ENCODE results near the gene GOLGA8J. TPM values are rescaled to one million over a fixed set of nuclear protein-coding genes. Genes with fewer than 3 reads are reported as not detected.

The GOLGA8J gene
- total and polyA plus RNA-seq, 7 donors, result 0.34 TPM; not detected in 6

DNA sequence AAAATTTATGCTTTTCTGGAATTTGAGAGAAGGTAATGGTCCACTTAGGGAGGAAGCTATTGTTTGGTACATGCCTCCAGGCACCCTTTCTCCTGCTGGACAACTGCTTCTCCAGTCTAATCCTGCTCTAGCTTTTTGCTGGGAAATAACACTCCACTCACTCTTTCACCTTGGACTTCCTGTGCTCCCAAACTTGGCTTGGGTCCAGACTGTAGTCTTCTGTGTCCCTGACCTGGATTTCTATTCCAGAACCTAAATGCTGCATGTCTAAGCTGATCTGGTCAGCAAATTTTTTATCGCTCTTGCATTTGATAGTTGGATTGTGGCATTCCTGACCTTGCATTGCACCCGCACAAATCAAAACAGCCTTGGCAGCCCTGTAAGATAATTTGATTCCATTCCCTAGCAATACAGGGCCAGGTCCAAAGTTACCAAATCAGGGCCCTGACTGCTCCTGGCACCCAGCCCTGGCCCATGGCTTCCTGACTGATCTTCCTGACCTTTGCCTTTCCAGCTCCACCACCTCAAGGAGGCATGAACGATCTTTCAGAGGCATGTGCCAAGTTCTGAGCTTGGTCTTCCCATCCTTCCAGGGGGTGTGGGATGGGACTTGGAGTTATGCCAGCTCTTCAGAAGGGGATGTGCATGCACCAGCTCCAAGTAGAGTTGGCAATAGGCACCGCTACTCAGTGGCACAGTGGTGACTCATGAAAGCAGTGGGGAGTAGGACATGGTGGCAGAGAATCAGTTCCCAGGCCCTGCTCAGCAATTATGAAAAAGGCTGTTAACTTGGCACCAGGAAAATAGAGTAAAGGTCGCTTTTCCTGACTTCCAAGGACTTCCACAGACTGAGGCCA is 43.9 kb upstream of the GOLGA8J start:
- peak in 1 of 2 donors; percentile 23 for DNase-seq
- H3K36me3 ChIP-seq (ENCODE audit: insufficient read depth in 1 of 2, low read depth in 1 of 2), result no peaks in the 10 kb centered on the region
- WGBS, 3 donors, result 20 to 23% (median 20%) methylated on average over 5 of the region's 5 CpGs
- H3K27ac ChIP-seq, result no peak overlapping the region
- no peaks in the 10 kb centered on the region for H3K4me1 ChIP-seq
- H3K27me3 ChIP-seq (ENCODE audit: insufficient read depth in 3 of 3, low read length in 2 of 3), result no peaks in the 10 kb centered on the region
- H3K4me3 ChIP-seq, result no peak overlapping the region
- TF ChIP-seq, protein P1, sequence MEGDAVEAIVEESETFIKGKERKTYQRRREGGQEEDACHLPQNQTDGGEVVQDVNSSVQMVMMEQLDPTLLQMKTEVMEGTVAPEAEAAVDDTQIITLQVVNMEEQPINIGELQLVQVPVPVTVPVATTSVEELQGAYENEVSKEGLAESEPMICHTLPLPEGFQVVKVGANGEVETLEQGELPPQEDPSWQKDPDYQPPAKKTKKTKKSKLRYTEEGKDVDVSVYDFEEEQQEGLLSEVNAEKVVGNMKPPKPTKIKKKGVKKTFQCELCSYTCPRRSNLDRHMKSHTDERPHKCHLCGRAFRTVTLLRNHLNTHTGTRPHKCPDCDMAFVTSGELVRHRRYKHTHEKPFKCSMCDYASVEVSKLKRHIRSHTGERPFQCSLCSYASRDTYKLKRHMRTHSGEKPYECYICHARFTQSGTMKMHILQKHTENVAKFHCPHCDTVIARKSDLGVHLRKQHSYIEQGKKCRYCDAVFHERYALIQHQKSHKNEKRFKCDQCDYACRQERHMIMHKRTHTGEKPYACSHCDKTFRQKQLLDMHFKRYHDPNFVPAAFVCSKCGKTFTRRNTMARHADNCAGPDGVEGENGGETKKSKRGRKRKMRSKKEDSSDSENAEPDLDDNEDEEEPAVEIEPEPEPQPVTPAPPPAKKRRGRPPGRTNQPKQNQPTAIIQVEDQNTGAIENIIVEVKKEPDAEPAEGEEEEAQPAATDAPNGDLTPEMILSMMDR (IDR thresholded peaks at IDR 0.05), result no peak
- peak in 1 of 4 donors; percentile 34 for ATAC-seq
- H3K9me3 ChIP-seq, result no peaks in the 10 kb centered on the region
- intact Hi-C loops (cut with DNase I), result no loop called here

DNA sequence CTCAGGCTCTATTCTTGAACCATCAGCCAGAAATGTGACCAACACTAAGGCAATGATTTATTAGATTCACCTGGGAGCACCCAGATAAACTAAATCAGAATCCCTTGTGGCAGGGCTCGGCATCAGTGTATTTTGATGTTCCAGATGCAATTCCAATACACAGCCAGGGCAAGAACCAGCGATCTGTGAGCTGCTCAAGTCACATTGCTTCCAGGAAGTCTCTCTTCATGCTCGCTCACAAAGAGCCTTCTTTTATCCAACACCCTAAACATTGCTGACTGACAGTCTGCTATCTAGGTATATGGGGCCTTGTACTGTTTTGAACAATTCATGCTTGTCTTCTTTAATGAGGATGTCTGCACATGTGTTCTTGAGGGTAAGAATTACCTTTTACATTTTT is 40.9 kb upstream of the GOLGA8J start:
- 48 to 70% (median 51%) methylated on average over 3 of the region's 3 CpGs for WGBS, 3 donors
- TF ChIP-seq, protein P1 (IDR thresholded peaks at IDR 0.05), result no peak
- intact Hi-C loops (cut with DNase I), result no loop called here

DNA sequence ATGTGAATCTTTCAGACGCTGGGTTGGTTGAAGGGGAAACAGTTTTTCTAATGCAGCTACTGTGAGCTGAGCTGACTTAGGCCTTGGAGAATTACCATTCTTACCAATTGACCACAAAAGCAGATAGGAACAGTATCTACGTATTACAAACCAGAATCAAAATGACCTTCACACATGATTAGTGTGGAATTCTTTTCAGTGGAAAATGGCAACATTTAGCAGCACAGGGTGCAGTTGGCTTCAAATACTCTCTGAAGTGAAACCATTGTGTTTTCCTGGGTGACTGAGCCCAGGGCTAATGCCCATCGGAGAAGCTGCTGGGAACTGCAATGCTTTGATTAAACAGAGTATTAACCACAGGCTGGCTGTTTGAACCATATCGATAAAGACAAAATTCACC is 40.2 kb upstream of the GOLGA8J start:
- H3K27ac ChIP-seq, result no peak overlapping the region
- TF ChIP-seq, protein P1 (IDR thresholded peaks at IDR 0.05), result no peak
- peaks cover 0 to 7% (median 3%) of the 10 kb centered on the region in 3 donors for H3K27me3 ChIP-seq (ENCODE audit: insufficient read depth in 3 of 3, low read length in 2 of 3)
- intact Hi-C loops (cut with DNase I), result no loop called here
- WGBS, 3 donors, result 45 to 57% (median 55%) methylated on average over 4 of the region's 4 CpGs
- no peaks in the 10 kb centered on the region for H3K36me3 ChIP-seq (ENCODE audit: insufficient read depth in 1 of 2, low read depth in 1 of 2)
- DNase-seq, result no peak
- no peaks in the 10 kb centered on the region for H3K4me1 ChIP-seq
- H3K9me3 ChIP-seq, result no peaks in the 10 kb centered on the region
- no peak overlapping the region for H3K4me3 ChIP-seq
- ATAC-seq, result no peak

More for the DNA sequence above, 40.9 kb upstream of the GOLGA8J start:
- no peaks in the 10 kb centered on the region for H3K9me3 ChIP-seq
- DNase-seq (no peak), ATAC-seq (no peak)
- no peaks in the 10 kb centered on the region for H3K4me1 ChIP-seq
- no peaks in the 10 kb centered on the region for H3K36me3 ChIP-seq (ENCODE audit: insufficient read depth in 1 of 2, low read depth in 1 of 2)
- no peak overlapping the region for H3K4me3 ChIP-seq
- H3K27me3 ChIP-seq (ENCODE audit: insufficient read depth in 3 of 3, low read length in 2 of 3), result peaks cover 0 to 7% (median 3%) of the 10 kb centered on the region in 3 donors
- H3K27ac ChIP-seq, result no peak overlapping the region

DNA sequence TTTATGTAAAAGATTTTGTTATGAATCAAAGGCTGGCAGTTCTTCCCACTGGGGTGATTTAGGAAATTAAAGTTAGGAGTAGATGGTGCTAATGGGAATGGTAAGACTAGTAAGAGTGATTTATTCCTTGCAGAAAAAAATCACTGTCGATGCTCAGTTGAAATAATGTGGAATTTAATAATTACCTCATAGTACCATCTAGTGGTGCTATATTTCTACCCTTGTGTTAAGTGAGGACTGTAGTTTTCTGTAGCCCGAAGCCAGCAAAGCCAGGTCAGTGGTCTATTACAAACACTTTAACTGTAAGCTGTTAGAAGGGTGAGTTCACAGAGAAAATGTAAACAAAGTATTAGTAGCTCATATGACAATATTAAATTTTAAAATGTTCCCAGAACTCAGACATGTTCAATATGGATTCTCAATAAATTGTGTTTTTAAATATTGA is 39.5 kb upstream of the GOLGA8J start:
- Histone ChIP-seq H3K27me3 (ENCODE audit: insufficient read depth in 3 of 3, low read length in 2 of 3) (peaks cover 0 to 7% (median 3%) of the 10 kb centered on the region in 3 donors), H3K4me3 (no peak overlapping the region), H3K27ac (no peak overlapping the region), H3K9me3 (no peaks in the 10 kb centered on the region), H3K4me1 (no peaks in the 10 kb centered on the region), H3K36me3 (ENCODE audit: insufficient read depth in 1 of 2, low read depth in 1 of 2) (no peaks in the 10 kb centered on the region)
- 25 to 42% (median 36%) methylated on average over 2 of the region's 2 CpGs for WGBS, 3 donors
- DNase-seq (no peak), ATAC-seq (no peak)
- intact Hi-C loops (cut with DNase I), result no loop called here
- TF ChIP-seq, protein P1 (IDR thresholded peaks at IDR 0.05), result no peak

Measured in psoas muscle (tissue), 8 donors.